Suprapubic skin (tissue), 4 donors: ENCODE measurements around the gene NF1. TPM values are rescaled to one million over a fixed set of nuclear protein-coding genes. Genes with fewer than 3 reads are reported as not detected.
A peak's percentile ranks its signal among the peaks of the same experiment; 100 is the strongest.

Source experiments
- DNase-seq, 2 donors: peaks; one replicate each; pipeline ENCODE4 v3.0.0-alpha.2; 2019; ENCODE audit warnings: low spot score in 2 of 2
- H3K27ac ChIP-seq: fragments of 200-600 bp; sonication (generic); one replicate; pipeline ENCODE4 v1.5.1; 2019
- H3K27me3 ChIP-seq: fragments of 200-600 bp; sonication (generic); one replicate; pipeline ENCODE4 v1.5.1; 2019
- H3K36me3 ChIP-seq: fragments of 200-600 bp; sonication (generic); one replicate; pipeline ENCODE4 v1.5.1; 2019
- H3K4me1 ChIP-seq: fragments of 200-600 bp; sonication (generic); one replicate; pipeline ENCODE4 v1.5.1; 2019
- H3K4me3 ChIP-seq: fragments of 200-600 bp; sonication (generic); one replicate; pipeline ENCODE4 v1.5.1; 2019; ENCODE audit warnings: mild to moderate bottlenecking
- H3K9me3 ChIP-seq: fragments of 200-600 bp; sonication (generic); one replicate; pipeline ENCODE4 v1.5.1; 2019
- CTCF ChIP-seq, 2 donors: fragments of 200-600 bp in 1 of 2; fragments of 450-650 bp in 1 of 2; sonication (generic) in 1 of 2; IDR thresholded peaks; one replicate each; pipeline ENCODE4 v1.5.1; 2016 to 2019; ENCODE audit warnings: antibody characterized with exemption in 2 of 2, mild to moderate bottlenecking in 1 of 2, moderate library complexity in 1 of 2
- EP300 ChIP-seq: sonication (generic); formaldehyde crosslinking; IDR thresholded peaks from one replicate; pipeline ENCODE4 v1.6.1; 2017; ENCODE audit warnings: antibody characterized with exemption
- POLR2A ChIP-seq, 2 donors: fragments of 450-650 bp; IDR thresholded peaks; one replicate each; pipeline ENCODE4 v1.6.1; 2017; ENCODE audit warnings: antibody characterized with exemption in 2 of 2, mild to moderate bottlenecking in 2 of 2, moderate library complexity in 2 of 2
- POLR2AphosphoS5 ChIP-seq, 3 donors: sonication (generic); formaldehyde crosslinking; IDR thresholded peaks; one replicate each; pipeline ENCODE4 v1.6.1; 2017; ENCODE audit warnings: antibody characterized with exemption in 3 of 3
- WGBS: methylation state at CpG from one replicate; pipeline ENCODE4 v1.1.5; 2018; 5-methylcytosine and 5-hydroxymethylcytosine counted together
- total RNA-seq, 4 donors: library from RNA; depleted of rRNA; stranded (reverse); fragments of >200 nt; gene quantifications; one replicate each; pipeline ENCODE4 v1.1.0, GENCODE V29; 2016

The NF1 gene
- total RNA-seq, 4 donors from 2014 or later = 32.3 to 113 (median 45.4) TPM

DNA sequence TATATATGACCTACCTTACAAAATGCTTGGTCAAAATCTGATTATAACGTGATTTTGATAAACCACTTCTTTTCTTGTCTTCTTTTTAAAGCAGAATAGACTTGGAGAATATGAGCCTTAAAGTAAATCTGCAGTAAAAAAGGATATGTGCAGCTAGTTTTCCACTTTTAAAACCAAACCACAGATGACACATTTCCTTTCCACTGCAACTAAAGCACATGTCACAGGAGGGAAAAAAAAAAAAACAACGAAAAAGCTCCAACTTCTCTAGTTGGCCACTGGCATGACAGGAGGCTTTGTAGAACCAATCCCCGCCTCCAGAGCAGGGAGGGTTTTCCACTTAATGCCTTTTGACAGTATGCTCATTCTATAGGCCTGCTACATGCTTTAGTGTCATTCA, 226.7 kb downstream of the NF1 start, which contains the start of gene EVI2A:
TSS of gene EVI2A (minus strand) at position 142 of the 400 bp plus-strand sequence. CDS start 2,609 bp downstream, outside the sequence.
- Histone ChIP-seq H3K4me3 (peak within 1 kb of the TSS; percentile 33), H3K27me3 (no peaks in the 10 kb centered on the region), H3K27ac (peak within 1 kb of the TSS; percentile 65), H3K4me1 (peaks cover 12% of the 10 kb centered on the region), H3K36me3 (peaks cover 8% of the 10 kb centered on the region), H3K9me3 (no peaks in the 10 kb centered on the region)
- no peak for DNase-seq
- TF ChIP-seq EP300 = no peak
- no peak for TF ChIP-seq CTCF (IDR thresholded peaks at IDR 0.05)
- no peak for TF ChIP-seq POLR2AphosphoS5 (IDR thresholded peaks at IDR 0.05)
- no peak for TF ChIP-seq POLR2A (IDR thresholded peaks at IDR 0.05)
- whole genome bisulfite sequencing = 68% methylated on average over 3 of the region's 3 CpGs

- WGBS = 97% methylated on average over 4 of the region's 4 CpGs
- Histone ChIP-seq H3K36me3 (peaks cover 13% of the 10 kb centered on the region), H3K4me3 (no peak overlapping the region), H3K4me1 (peaks cover 12% of the 10 kb centered on the region), H3K27me3 (no peaks in the 10 kb centered on the region), H3K9me3 (no peaks in the 10 kb centered on the region), H3K27ac (no peak overlapping the region)
- TF ChIP-seq CTCF (IDR thresholded peaks at IDR 0.05) (no peak), POLR2AphosphoS5 (IDR thresholded peaks at IDR 0.05) (no peak), POLR2A (IDR thresholded peaks at IDR 0.05) (no peak), EP300 (no peak)
- no peak for DNase-seq
Measured at GRCh38 chr17:31321966-31322365, 227.2 kb downstream of the NF1 start.

GRCh38 chr17:31323551-31323950, 228.8 kb downstream of the NF1 start:
- TF ChIP-seq POLR2A (IDR thresholded peaks at IDR 0.05) (no peak), CTCF (IDR thresholded peaks at IDR 0.05) (no peak), POLR2AphosphoS5 (IDR thresholded peaks at IDR 0.05) (no peak), EP300 (no peak)
- DNase-seq = no peak
- no peak overlapping the region for H3K27ac ChIP-seq

DNA sequence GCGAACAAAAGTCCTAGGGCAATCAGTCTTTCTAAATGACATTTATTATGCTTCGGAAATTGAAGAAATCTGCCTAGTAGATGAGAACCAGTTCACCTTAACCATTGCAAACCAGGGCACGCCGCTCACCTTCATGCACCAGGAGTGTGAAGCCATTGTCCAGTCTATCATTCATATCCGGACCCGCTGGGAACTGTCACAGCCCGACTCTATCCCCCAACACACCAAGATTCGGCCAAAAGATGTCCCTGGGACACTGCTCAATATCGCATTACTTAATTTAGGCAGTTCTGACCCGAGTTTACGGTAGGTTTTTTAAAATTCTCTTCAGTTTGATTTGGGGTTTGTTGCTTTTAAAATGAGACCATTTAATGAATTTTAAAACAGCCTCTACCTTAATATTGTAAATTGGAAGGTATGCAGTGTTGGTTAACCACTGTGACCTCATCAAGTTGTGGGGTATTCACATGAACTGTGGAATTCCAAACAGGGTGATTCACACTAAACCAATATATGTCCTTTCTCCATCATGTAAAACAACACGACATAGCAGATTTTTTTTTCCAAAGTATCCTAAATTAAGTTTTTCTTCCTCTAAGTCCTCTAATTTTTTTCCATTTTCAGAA, 232.9 kb downstream of the NF1 start:
- Histone ChIP-seq H3K27ac (no peak overlapping the region), H3K27me3 (no peaks in the 10 kb centered on the region), H3K9me3 (no peaks in the 10 kb centered on the region), H3K36me3 (peaks cover 27% of the 10 kb centered on the region), H3K4me1 (no peaks in the 10 kb centered on the region), H3K4me3 (no peak overlapping the region)
- no peak for DNase-seq
- WGBS = 94% methylated on average over 12 of the region's 12 CpGs
- TF ChIP-seq EP300 (no peak), POLR2A (IDR thresholded peaks at IDR 0.05) (no peak), CTCF (IDR thresholded peaks at IDR 0.05) (no peak), POLR2AphosphoS5 (IDR thresholded peaks at IDR 0.05) (no peak)

More at GRCh38 chr17:31323551-31323950, 228.8 kb downstream of the NF1 start:
- Histone ChIP-seq H3K9me3 (no peaks in the 10 kb centered on the region), H3K27me3 (no peaks in the 10 kb centered on the region), H3K4me3 (no peak overlapping the region), H3K36me3 (peaks cover 27% of the 10 kb centered on the region), H3K4me1 (peaks cover 1% of the 10 kb centered on the region)

DNA sequence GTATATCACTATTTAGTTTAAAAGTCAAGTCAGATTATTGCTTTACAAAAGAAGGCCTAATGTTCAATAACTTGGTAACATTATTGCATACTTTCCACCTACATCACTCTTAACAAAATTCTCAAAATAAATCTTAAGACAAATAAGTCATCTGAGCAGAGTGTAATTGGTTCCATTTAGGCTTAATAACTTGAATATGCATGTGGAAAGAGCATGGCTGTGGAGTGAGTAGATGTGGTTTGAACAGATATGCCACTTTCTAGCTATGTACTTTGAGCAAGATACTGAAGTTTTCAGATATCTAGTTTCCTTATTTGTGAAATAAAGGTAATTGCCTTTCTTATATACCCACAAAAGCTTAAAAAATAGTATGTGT, 233.4 kb downstream of the NF1 start:
- Histone ChIP-seq H3K36me3 (peaks cover 27% of the 10 kb centered on the region), H3K4me1 (no peaks in the 10 kb centered on the region)
- no peak for DNase-seq

More for the DNA sequence above, 233.4 kb downstream of the NF1 start:
- Histone ChIP-seq H3K27ac (no peak overlapping the region), H3K27me3 (no peaks in the 10 kb centered on the region), H3K4me3 (no peak overlapping the region), H3K9me3 (no peaks in the 10 kb centered on the region)
- TF ChIP-seq POLR2A (IDR thresholded peaks at IDR 0.05) = no peak
- TF ChIP-seq EP300 = no peak
- TF ChIP-seq POLR2AphosphoS5 (IDR thresholded peaks at IDR 0.05) = no peak
- no peak for TF ChIP-seq CTCF (IDR thresholded peaks at IDR 0.05)
